SK-N-MC (cell line): Measurements from ENCODE around the gene ZBTB4.

Source experiments
- EZH2 ChIP-seq: fragments of 200-600 bp; sonication (generic); IDR thresholded peaks from one replicate; pipeline ENCODE4 v1.6.1; 2017; ENCODE audit warnings: antibody characterized with exemption
- FOXP2 ChIP-seq: optimal IDR thresholded peaks from 2 replicates; pipeline ENCODE3; 2011; ENCODE audit warnings: mild to moderate bottlenecking, moderate library complexity; ENCODE audit not compliant: insufficient read depth; ENCODE audit errors: extremely low read length, control extremely low read depth
- POLR2AphosphoS5 ChIP-seq: IDR thresholded peaks from 2 replicates; pipeline ENCODE4 v1.6.1; 2012; ENCODE audit warnings: mild to moderate bottlenecking, low read depth, low read length, borderline replicate concordance

DNA sequence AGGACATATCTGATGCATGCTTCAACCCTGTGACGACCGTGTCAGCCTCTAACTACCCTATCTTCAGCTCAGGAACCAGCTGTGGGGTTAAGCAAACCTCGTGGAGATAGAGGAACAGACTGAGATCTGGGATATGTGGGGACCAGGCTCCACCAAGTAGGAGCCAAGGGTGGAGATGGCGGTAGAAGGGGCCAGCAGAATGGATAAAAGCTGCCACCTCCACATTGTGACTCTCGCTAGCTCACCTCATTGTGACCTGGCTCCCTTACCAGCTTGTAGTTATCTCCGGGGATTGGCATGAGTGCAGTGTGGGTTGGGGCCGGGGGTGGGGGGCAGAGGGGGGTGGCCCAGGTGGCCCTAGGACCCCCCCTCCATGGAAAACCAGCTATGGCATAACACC is 54.1 kb downstream of the ZBTB4 start, which contains the start of gene SPEM2:
- TF ChIP-seq EZH2: no peak
- TF ChIP-seq POLR2AphosphoS5: no peak
- TF ChIP-seq FOXP2: no peak
